ENCODE results near the gene CRYGN. TPM values are rescaled to one million over a fixed set of nuclear protein-coding genes. Genes with fewer than 3 reads are reported as not detected.

The CRYGN gene
- total RNA-seq, 1 donor from 2014 or later = not detected

- intact Hi-C loops (cut with DNase I) = no loop called here
- DNase-seq (ENCODE audit: missing footprints) = no peak
- no peak for ATAC-seq
Measured at GRCh38 chr7:151387161-151388006, 52.6 kb downstream of the CRYGN start.

GRCh38 chr7:151386301-151387160 is 53.4 kb downstream of the CRYGN start:
- no peak for DNase-seq (ENCODE audit: missing footprints)
- intact Hi-C loops (cut with DNase I) = no loop called here
- no peak for ATAC-seq

- ATAC-seq = no peak
- DNase-seq (ENCODE audit: missing footprints) = no peak
- intact Hi-C loops (cut with DNase I) = no loop called here
Measured at GRCh38 chr7:151385626-151386300, 54.2 kb downstream of the CRYGN start.

- intact Hi-C loops (cut with DNase I) = no loop called here
- no peak for DNase-seq (ENCODE audit: missing footprints)
- ATAC-seq = no peak
Measured at GRCh38 chr7:151384776-151385625, 54.9 kb downstream of the CRYGN start.

- intact Hi-C loops (cut with DNase I) = no loop called here
- ATAC-seq (no peak), DNase-seq (ENCODE audit: missing footprints) (no peak)
Measured at GRCh38 chr7:151384352-151384697, 55.6 kb downstream of the CRYGN start.

GRCh38 chr7:151383638-151384351 is 56.1 kb downstream of the CRYGN start:
- intact Hi-C loops (cut with DNase I) = no loop called here
- DNase-seq (ENCODE audit: missing footprints) = no peak
- no peak for ATAC-seq

GRCh38 chr7:151382079-151382885 is 57.7 kb downstream of the CRYGN start:
- DNase-seq (ENCODE audit: missing footprints) (no peak), ATAC-seq (no peak)
- intact Hi-C loops (cut with DNase I) = no loop called here

GRCh38 chr7:151381348-151382078 is 58.4 kb downstream of the CRYGN start:
- intact Hi-C loops (cut with DNase I) = no loop called here
- DNase-seq (ENCODE audit: missing footprints) (no peak), ATAC-seq (no peak)

GRCh38 chr7:151381098-151381347 is 58.9 kb downstream of the CRYGN start:
- intact Hi-C loops (cut with DNase I) = no loop called here
- ATAC-seq (no peak), DNase-seq (ENCODE audit: missing footprints) (no peak)

GRCh38 chr7:151380199-151381097 is 59.5 kb downstream of the CRYGN start:
- no peak for DNase-seq (ENCODE audit: missing footprints)
- ATAC-seq = no peak
- intact Hi-C loops (cut with DNase I) = no loop called here

GRCh38 chr7:151379534-151380198 is 60.3 kb downstream of the CRYGN start:
- ATAC-seq (no peak), DNase-seq (ENCODE audit: missing footprints) (no peak)
- intact Hi-C loops (cut with DNase I) = no loop called here

- no peak for ATAC-seq
- DNase-seq (ENCODE audit: missing footprints) = no peak
- intact Hi-C loops (cut with DNase I) = no loop called here
Measured at GRCh38 chr7:151379193-151379520, 60.8 kb downstream of the CRYGN start.
